ENCODE measurements around the gene COQ10A.

The COQ10A gene

DNA sequence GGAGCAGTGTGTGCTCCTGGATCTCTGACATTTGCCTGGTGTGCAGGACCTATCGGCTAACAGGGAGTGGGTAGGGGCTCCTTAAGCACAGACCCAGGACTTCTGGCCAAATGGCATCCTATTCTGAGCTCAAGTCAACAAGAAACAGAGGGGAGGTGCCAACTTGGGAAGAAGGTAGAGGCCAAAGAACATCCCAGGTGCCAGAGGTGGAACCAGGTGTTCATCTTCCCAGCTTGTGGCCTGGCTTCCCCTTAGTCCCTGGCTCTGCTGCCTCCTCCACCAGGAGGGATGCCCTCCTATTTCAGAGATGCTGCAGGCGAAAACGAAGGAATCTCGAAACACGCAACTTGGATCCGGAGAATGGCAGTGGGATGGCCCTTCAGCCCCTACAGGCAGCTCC, 30.7 kb upstream of the COQ10A start:
- TF ChIP-seq, protein P1, sequence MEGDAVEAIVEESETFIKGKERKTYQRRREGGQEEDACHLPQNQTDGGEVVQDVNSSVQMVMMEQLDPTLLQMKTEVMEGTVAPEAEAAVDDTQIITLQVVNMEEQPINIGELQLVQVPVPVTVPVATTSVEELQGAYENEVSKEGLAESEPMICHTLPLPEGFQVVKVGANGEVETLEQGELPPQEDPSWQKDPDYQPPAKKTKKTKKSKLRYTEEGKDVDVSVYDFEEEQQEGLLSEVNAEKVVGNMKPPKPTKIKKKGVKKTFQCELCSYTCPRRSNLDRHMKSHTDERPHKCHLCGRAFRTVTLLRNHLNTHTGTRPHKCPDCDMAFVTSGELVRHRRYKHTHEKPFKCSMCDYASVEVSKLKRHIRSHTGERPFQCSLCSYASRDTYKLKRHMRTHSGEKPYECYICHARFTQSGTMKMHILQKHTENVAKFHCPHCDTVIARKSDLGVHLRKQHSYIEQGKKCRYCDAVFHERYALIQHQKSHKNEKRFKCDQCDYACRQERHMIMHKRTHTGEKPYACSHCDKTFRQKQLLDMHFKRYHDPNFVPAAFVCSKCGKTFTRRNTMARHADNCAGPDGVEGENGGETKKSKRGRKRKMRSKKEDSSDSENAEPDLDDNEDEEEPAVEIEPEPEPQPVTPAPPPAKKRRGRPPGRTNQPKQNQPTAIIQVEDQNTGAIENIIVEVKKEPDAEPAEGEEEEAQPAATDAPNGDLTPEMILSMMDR (IDR thresholded peaks at IDR 0.05), result no peak

DNA sequence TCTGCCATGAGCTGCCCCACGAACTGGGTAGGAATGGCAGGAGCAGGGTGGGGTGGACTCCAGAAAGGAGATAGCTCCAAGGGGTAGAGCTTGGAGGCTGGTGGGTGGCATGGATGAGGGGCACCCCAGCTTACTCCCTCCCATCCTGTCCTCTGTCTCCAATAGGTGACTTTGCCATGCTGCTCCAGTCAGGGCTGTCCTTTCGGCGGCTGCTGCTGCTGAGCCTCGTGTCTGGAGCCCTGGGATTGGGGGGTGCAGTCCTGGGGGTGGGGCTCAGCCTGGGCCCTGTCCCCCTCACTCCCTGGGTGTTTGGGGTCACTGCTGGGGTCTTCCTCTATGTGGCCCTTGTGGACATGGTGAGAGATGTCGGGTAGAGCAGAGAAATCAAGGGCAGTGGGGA, 29.8 kb upstream of the COQ10A start:
- TF ChIP-seq, protein P1 (IDR thresholded peaks at IDR 0.05), result no peak

DNA sequence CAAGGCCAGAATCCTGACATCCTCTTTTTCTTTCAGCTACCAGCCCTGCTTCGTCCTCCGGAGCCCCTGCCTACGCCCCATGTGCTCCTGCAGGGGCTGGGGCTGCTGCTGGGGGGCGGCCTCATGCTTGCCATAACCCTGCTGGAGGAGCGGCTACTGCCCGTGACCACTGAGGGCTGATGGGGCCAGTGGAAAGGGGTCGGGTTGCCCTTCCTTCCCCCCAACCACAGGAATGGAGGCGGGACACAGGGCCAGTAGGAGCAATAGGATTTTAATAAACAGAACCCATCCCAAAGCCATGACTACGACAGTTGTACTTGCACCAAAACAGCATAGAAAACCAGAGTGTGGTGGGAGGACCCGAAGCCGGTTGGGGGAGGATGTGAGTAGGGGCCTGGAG, 29.2 kb upstream of the COQ10A start:
- TF ChIP-seq, protein P1 (IDR thresholded peaks at IDR 0.05), result no peak

DNA sequence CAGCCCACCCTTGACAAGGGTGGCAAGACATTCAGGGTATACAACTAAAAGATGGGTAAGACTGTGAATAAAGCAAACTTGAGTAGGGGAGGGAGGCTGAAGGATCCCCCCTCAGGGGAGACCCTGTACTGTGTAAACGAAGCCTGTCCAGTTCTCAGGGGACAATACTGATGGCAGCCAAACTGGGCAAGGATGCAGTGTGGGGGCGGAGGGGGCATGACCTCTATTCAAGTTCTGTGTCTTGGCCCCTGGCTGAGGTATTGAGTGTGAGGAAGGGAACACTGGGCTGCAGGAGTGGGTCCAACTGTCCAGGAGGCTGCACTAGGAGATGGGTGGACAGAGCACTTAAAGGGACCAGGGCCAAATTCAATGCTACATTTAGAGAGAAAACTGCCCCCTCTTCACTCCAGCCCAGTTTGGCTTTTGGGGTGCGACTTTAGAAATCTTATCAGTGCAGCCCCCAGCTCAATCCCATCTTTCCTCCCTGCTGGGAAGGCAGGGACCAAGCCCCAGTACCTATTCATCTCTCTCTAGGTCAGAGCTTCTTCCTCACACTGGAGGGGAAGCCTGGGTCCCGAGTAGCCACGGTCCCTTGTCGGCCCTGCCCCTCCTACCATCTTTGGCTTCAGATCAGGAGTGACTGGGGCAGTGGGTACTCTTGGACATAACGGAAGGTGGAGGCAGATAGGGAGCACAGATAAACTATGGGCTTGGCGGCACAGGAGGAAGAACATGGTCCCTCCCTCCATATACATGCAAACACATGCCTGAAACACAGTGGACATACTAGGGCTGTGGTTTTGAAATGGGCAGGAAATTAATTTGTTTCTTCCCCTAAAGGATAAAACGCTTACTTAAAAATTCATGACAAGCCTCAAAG, 25.1 kb upstream of the COQ10A start:
- TF ChIP-seq, protein P1 (IDR thresholded peaks at IDR 0.05), result no peak

DNA sequence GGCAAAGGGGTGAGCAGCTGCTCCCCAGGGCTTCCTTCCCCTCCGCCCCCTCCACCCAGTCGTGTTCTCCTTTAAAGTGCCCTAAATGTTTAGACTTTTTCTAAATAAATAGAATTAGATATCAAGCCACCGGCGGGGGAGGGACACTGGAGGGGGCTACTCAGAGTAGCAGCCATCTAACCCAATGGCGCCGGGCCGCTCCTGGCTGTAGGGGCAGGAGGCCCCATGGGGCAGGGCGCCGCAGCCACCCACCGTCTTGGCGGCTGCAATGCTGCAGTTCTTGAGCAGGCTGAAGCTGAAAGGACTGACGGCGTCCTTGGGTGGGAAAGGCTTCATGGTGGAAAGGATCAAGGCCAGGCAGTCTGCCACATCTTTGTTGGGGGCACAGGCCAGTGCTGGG, 23.8 kb upstream of the COQ10A start:
- TF ChIP-seq, protein P1 (IDR thresholded peaks at IDR 0.05), result no peak

DNA sequence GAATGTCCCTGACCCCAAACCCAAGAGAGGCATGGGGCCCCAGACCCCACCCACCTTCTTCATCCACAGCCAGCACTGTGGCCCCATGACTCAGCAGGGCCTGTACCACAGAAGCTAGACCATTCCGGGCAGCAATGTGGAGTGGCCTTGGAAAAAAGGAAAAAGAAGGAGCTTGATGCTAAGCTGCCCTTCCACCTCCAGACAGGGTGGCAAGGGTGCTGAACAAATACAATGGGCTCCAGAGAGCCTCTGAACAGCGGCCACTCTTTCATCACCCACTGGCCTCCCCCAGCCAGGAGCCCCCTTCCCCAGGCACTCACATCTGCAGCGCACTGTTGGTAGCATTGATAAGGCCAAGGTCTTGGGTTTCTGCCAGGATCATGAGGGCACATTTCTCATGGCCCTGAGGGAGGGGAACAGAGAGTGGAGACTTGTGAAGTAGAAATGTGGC, 23.0 kb upstream of the COQ10A start:
- TF ChIP-seq, protein P1 (IDR thresholded peaks at IDR 0.05), result no peak

DNA sequence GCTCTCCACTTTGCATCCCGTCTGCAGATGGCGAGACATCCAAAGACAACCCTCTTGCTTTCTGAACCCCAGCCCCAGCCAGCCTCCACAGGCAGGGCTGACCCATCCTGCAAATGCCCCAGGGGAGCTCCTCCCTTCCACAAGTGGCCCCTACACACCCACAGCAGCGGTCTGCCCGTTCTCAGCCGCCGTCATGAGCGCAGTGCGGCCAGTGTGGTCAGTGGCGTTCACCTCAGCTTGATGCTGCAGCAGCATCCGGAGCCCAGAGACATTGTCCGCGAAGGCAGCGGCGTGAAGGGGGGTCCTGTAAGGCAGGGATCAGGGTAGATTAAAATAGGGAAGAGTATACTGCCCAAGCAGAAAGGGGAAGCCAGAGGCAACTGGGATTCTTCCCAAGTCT, 22.2 kb upstream of the COQ10A start:
- TF ChIP-seq, protein P1 (IDR thresholded peaks at IDR 0.05), result no peak
